Glomerular visceral epithelial cell (primary cell): ENCODE measurements around the gene ARF3.

Source experiments
- DNase-seq: peaks from one replicate; pipeline ENCODE4 v3.0.0-alpha.2; 2016; ENCODE audit errors: extremely low spot score

ARF3 gene

GRCh38 chr12:48981757-48982157 lies 24.5 kb upstream of the ARF3 start:
- no peak for DNase-seq

- no peak for DNase-seq
These were observed 23.9 kb upstream of the ARF3 start for GRCh38 chr12:48980953-48981756.

GRCh38 chr12:48980389-48980952 lies 23.2 kb upstream of the ARF3 start:
- DNase-seq = no peak

GRCh38 chr12:48979602-48980388 lies 22.5 kb upstream of the ARF3 start:
- no peak for DNase-seq

GRCh38 chr12:48978741-48979601 lies 21.7 kb upstream of the ARF3 start:
- DNase-seq = no peak

- no peak for DNase-seq
These were observed 21.0 kb upstream of the ARF3 start, which contains the start of gene WNT1 for GRCh38 chr12:48978291-48978740. Gene WNT1 (plus strand): TSS chr12:48978322. CDS start chr12:48978651, 329 bp downstream.

- DNase-seq = no peak
These were observed 20.3 kb upstream of the ARF3 start for GRCh38 chr12:48977290-48978281.

- DNase-seq = no peak
These were observed 16.8 kb upstream of the ARF3 start for GRCh38 chr12:48973941-48974673.

GRCh38 chr12:48973531-48973930 lies 16.2 kb upstream of the ARF3 start:
- peak; percentile 59 for DNase-seq

- DNase-seq = no peak
These were observed 15.7 kb upstream of the ARF3 start for GRCh38 chr12:48972952-48973483.

GRCh38 chr12:48972213-48972951 lies 15.1 kb upstream of the ARF3 start:
- DNase-seq = peak; percentile 91

- no peak for DNase-seq
These were observed 13.5 kb upstream of the ARF3 start for GRCh38 chr12:48970702-48971334.

GRCh38 chr12:48969833-48970701 lies 12.8 kb upstream of the ARF3 start:
- DNase-seq = no peak

GRCh38 chr12:48969160-48969771 lies 12.0 kb upstream of the ARF3 start:
- DNase-seq = no peak

- DNase-seq = no peak
These were observed 11.2 kb upstream of the ARF3 start for GRCh38 chr12:48968467-48968866.

GRCh38 chr12:48967991-48968390 lies 10.7 kb upstream of the ARF3 start:
- no peak for DNase-seq
